ENCODE data around the gene ENO4. TPM values are rescaled to one million over a fixed set of nuclear protein-coding genes. Genes with fewer than 3 reads are reported as not detected.

Gene ENO4
- polyA plus RNA-seq, 5 donors: 2.5 to 4.5 (median 2.7) TPM

DNA sequence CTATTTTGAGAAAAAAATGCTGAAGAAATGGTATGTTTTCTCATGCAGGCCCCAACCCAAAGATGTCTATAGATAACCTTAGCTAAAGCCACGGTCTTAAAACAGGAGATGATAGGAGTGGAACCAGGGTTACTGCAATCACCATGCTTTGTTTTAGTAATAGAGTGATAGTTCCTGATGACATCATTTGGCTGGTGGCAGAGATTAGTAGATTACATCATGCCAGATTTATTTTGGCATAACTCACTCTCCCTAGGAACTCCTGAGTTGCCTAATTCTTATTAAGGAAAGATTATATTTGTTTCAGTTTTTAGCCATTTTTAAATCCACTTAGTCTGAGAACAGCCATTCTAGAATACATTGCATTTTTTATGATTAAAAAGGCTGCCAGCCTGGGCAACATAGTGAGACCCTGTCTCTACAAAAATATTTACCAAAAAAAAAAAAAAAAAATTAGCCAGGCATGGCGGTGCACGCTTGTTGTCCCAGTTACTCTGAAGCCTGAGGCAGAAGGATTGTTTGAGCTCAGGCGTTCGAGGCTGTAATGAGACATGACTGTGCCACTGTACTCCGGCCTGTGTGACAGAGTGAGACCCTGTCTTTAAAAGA is 17.8 kb downstream of the ENO4 start:
- DNase-seq: no peak

DNA sequence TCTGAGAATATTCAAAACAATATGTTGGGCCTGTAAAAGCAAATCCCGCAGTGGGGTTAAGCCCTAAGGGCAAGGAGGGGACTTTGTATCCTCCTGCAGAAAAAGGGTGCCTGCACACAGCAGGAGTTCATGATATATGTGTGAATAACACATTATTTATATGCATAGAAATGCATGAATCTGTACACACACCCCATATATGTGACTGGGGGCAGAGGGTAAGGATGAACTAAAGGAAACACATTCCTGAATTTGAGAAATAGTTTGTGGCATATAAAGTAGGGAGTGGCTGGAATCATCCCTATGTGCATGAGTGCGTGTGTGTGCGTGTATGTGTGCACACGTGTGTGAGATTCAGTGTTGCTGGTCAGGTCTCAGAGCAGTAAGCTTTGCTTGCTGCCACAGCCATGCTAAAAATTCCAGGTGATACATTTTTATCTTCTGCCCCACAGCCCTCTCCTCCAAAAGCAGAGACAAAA is 18.9 kb downstream of the ENO4 start:
- DNase-seq: no peak

DNA sequence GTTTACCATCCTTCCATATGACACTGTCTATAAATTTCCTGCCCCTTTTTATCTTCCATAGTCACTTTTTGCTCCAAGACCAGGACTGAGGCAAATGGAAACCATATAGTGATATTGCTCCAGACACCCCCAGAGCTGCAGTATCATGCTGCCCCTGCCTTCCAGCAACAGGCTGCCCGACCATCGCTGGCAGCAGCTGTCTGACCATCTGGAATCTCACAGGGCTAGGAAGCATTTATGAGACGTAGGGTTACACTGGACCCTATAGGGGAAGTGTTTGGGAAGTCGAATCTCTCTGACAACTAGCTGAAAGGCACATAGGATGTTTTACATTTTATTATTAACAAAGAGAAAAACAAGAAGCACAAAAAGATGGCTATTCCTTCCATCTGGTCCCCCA is 19.4 kb downstream of the ENO4 start:
- DNase-seq: no peak

DNA sequence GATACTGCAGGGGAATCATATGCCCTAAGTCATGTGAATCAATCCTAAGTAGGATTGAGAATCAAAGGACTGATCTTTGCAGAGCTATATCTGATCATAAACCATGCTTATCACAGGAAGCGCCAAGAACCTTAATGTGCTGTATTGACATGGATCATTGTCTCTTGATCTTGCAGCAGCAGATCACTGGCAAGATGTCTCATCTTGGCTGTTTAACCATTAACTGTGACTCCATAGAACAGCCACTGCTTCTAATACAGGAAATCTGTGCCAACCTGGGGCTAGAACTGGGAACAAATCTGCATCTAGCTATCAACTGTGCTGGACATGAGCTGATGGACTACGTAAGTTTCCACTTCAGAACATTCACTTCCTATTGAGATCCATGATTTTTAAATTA is 21.6 kb downstream of the ENO4 start:
- DNase-seq: no peak

DNA sequence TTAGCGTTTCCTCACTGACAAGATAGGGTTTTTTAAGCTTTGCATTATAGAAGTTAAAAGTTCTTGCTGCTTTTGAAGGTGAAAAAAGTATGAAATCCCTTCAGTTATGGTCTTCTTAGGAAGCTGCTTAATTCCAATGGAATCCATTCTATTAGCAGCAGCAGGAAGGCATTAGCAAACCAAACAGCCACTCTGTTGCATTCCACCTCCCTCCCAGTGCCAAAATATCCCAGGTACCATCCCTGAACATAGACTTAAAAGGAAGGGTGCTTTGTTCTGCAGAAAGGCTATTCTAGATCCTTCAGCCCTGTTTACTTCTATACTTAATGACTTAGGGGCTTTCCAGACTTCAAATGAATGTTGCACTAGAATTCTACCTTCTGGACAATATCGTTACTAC is 23.8 kb downstream of the ENO4 start:
- no peak for DNase-seq

DNA sequence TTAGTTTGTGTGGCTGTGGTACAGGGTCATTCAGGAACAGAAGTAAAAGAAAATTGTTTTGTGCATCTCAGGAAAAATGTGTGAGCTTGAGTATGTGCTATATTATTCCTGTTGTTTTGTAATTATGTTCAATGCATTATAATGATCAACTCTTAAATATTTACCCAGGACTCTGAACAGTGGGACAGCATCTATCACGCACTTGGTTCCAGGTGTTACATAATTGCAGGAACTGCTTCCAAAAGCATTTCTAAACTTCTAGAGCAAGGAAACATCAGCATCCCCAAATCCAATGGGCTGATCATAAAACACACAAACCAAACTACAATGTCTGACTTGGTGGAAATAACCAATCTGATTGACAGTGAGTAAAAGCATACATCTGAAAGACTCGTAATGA is 26.6 kb downstream of the ENO4 start:
- no peak for DNase-seq

DNA sequence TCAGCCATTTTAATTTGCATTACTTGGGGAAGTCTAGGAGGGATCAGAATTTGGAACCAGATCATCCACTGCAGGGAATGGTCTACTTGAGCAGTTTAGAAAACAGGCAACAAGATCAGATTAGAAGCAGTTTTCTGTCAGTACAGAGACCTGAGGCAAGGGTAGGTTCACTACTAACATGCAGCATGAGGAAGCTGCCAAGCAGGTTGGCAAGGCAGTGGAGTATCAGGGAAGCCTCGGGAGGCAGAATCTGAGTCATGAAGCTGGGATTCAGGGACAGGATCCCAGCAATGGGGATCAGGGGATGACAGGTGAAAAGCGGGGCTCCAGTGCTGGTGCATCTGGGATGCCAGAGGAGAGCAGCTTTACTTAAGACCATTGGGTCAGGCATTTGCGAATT is 28.1 kb downstream of the ENO4 start:
- DNase-seq: no peak

DNA sequence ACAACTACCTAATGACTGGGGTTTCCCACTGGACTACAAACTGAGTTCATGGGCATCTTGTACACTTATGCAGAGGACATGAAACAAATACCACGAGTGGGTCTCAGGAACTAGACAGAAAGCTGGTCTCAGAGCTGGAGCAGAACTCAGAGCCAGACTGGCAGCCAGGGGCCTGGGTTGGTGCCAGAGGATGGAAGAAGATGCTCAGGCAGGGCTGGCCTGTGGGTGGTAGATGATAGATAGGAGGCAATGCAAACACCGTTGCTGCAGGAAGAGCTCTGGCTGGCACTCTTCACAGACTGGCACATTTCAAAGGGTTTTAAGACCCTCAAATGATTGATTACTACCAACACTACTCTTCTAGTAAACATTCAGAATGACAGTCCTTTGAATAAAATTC is 28.8 kb downstream of the ENO4 start:
- DNase-seq: no peak

DNA sequence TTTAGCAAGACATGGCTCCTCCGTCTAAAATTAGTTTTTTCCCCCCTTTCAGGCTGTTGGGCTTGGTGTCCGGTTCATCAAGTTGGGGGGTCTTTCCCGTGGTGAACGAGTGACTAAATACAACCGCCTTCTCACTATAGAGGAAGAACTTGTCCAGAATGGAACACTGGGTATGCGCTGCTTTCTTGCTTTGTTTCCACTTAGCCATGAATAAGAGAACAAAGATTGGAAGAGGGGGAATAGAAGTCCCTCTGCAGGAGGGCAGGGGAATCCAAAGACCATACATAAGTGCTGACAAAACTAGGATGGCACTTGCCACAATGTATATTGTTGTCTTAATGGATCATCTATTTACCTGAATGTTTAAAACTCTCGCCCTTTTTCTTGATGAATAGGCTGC is 30.5 kb downstream of the ENO4 start:
- no peak for DNase-seq

DNA sequence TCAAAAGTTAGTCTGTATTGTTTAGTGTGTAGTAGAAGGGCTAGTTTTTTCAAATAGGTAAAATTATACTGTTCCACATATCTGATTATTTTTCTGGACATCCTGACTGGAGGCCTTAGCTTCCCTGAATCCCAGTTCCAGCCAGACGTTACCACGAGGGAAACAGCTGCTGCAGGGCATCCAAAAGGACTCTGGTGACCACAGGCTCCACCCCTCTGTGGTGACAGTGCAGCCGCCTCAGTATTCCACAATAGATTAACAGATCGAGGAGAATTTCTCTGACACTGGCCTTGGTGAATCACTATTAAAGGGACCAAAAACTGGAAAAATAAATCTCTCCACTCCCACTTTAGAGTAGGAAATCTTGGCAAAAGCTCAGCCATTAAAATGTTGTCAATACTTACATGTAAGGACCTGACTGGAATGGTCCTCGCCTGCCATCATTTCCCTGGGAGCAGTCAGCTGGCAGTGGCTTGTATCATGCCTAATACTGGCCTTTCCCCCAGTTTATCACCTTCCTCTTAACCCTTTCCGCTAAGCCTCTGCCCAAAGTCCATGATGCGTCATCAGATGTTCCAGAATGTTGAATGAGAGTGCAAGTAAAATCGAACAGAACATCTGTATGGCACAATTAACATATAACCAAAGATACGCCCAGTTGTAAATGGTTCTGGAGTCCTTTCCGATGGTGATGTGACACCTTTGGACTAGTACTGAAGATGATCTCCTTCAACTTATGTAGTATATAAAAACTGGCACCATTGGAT is 31.6 kb downstream of the ENO4 start:
- DNase-seq: no peak

DNA sequence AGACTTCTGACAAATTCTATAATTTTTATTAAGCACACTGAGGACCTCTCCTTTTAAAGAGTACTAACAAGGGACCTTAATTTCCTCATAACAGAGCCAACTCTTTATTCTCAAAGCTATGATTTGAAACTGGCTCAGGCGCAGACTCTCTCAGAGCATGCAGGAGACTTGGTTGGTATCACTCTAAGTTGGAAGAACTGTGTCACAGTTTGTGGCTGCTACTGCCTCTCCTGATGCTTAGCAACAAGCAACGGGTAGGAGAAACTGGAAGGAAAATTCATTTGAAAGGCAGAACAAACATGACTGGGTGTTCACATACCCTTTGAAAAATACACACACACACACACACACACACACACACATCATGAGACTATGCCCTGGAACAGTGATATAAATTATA is 33.3 kb downstream of the ENO4 start:
- no peak for DNase-seq

DNA sequence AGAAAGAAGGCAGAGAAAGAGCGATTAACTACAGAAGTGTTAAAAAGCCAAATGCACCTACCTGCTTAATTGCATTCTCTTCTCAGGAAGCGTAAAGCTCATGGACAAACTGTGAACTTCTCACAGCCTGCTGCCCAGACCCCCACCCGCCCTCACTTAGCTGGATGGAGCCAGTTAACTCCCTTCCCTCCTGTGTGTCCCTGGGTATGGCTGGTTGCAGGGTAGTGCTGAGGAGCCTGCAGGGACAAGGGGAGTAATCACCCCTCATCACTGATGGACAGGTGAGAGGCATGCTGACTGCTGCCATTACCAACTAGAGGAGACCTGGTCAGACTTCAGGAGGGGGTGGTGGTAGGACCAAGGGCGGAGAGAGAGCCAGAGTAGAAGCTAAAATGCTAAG is 37.5 kb downstream of the ENO4 start:
- DNase-seq: no peak

DNA sequence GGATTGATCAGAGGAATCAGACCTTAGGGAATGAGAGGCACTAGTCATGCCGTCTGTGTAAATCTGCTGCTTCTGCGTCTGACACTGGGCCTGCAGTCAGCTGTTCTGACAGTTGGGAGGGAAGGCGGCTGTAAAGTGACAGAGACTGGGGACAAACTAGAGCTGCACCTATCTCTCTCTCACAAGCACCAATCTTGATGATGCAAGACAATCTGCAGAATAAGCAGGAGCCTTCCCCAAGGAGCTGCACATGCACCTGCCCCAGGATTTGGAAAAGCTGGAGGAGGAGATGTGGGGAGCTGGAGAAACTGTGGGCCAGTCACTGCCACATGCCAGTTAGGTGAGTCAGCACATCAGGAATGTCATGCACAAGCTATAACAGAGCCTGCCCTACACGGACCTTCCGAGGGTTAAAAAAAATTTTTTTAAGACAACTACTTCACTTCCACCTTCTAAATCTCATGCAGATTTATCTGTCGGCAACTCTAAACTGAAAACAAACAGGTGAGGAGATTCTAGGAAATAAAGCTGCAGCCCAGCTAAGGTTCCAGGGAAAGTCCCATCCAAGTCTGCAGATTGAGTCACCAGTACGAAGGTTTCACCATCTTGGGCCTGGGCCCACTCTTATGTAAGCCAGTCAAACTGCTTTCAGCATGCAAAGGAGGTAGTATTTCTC is 39.2 kb downstream of the ENO4 start:
- DNase-seq: no peak

DNA sequence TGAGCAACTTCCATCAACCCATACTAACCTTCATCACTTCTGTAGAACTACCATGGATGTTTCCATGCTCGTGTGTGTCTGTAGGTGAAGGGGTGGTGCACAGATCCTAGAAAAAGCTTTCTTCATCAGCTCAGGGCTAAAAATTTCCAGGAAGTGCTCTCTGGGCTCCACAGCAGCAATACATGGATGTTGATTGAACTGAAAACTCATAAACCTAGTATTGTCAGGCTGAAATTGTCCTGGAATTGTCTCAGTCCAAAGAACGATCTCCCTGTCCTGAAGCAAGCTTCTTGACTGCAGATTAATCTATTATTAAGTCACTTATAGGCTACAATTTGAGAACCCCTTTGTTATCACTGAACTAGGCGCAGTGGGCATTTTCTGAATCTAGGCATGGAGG is 39.8 kb downstream of the ENO4 start:
- DNase-seq: no peak

DNA sequence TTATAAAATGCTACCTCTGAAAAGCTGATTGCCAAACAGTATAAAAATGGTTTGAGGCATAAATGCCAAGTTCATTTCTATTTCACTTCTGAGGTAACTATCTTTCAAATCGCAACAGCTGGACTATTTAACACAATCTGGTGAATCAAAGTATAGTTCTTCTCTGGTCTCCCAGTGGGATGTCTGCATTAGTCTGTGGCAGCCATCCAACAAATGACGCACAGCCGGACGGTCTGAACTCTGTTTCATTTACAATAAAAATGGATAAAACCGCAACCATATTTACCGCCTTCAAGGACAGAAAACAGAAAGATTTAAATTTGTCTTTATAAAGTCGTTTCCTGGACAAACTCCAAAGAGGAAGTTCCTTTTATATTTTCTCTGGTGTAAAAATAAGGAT is 41.9 kb downstream of the ENO4 start:
- DNase-seq: peak; percentile 45 to 58

DNA sequence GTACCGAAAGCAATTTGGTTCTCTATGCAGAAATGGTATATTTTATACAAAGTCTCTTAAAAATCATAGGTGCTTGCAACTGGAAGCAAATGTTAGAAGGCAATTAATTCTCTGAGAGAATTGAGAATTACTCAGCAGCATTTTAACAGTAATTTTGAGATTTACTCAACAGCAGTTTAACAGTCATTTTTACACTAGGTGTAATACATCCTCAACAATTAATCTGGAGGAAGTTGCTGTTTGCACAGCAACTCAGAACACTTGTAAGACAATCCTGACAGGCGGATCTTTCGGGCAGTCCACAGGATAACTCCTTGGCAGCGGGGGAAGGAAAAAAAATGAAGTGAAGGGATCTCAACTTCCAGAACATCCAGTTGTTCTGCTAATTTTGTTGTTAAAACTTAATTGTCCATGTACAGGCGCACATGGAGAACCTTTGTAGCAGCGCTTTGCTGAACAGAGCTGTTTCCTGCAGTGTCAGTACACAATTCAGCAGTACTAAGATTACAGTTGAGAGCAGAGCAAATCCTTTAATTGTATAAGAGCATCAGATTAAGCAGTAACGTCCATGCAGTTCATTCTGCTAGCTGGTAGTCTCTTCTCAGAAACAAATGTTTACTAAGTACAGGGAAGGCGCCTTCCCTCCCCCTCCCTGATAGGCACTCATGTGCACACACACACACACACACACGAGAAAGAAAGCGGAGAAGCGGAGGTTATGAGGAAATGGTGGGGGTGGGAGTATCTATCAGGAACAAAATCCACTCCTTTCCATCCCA is 43.8 kb downstream of the ENO4 start:
- peak in 1 of 2 donors; percentile 11 for DNase-seq

DNA sequence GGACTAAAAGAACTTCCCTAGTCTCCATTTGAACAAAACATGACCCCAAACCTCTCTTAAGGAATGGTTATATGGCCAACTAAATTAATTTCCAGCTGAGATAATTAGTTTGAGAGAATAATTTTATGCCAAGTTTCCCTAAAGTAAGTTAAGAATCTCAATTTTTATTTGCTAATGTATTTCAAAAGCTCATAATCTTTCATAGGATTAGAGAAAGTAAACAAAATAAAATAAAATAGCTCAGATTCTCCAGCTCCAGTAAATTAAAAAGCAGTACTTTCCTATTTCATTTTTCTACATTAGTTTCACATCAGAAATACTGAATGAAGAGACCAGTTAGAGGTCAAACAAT is 44.4 kb downstream of the ENO4 start:
- DNase-seq: no peak

DNA sequence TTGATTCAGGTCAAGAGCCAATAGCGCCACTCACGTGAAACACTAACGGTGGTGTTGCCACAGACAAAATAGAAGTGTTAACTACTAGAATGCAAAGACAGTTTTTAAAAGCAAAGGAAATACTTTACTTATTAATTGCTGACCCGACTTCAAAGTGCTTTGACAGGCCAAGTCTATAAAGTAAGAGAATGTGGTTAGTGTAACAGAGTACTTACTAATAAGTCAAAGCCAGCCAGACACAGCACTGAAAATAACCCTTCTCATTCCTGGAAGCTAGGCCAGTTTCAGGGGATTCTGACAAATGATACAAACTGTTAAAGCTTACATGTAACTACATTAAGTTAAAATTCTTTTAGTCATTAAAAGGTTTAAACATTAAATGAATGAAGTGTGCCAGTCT is 50.3 kb downstream of the ENO4 start:
- DNase-seq: peak in 1 of 2 donors; percentile 9

DNA sequence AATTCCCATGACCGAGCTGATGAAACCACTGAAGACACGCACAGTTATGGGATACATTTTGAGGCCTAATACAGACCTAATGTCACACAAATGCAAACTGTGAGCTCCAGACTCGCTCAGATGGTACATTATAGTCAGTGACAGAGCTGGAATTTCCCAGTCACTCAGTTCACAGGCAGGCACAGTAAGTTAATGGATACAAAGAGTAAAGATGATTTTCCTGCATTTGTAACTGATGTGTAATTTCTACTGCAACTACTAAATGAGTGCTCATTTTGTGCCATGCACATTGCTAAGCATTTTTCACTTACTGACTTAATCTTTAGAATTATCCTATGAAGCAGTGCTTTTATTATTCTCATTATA is 56.5 kb downstream of the ENO4 start:
- no peak for DNase-seq

DNA sequence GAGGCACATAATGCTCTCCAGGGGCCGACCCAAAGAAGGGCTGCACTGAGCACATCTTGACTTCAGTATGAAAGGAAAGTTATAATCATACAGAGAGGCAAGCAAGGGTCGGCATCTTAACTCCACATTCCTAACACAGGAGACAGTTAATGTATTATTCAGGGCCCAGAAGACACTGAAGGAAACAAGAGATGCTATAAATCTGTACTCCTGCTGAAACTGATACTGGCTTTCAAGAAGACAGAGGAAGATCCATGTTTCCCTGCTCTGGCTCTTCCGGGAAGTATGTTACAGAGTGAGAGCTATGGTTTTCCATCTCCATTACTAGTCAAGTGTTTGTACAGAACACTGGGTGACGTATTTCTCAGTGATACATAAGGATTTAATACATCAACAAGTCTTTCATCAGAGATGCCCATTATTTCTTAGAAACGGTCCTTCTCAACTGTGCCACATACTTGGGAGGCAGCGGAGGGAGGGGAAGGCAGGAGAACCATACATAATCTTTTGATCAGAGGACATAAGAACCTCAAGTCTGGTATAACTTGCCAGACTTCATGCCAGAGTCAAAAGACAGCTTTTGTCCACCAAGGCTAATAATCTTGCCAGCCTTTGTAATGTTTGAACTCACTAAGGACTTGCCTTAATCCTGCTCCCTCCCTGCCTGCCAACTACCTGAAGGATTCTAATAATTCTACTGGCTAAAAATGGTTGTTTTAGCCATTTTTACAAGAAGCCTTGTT is 58.1 kb downstream of the ENO4 start:
- DNase-seq: peak in 1 of 2 donors; percentile 12

DNA sequence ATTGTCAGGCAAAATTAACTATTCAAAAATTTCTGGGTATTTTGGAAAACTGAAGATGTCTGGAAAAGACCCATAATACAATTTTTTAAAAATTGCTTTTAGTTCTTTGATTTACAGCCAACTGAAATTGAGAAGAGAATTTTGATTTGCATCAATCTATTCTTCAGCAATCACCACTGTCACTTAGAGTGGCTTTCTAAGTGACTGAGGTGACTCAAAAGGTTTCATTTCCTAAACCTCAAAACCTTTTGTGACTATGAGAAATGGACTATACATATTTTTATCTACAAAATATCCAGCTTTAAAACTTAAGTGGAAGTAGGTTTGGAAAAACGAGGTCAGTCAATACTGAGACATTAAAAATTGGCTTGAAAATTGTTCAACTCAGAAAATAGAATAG is 60.0 kb downstream of the ENO4 start:
- no peak for DNase-seq

DNA sequence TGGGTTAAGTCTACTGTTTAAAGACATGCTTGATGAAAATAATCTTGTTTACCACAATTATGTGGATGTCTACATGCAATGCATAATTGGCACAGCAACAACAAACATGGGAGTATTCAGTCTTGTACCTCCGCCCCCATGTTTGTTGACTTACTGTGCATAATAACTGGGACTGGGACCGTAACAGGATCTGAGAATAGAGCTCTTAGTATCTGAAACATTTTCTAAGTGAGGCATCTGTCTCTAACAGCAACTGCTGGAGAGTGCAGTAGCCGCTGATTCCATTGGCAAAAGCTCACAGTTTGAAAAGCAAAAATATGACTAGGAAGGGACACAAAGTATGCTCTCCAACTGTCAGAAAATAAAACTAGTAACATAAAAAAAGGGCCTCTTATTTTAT is 61.6 kb downstream of the ENO4 start:
- no peak for DNase-seq
